TTC549 (cell line): Measurements from ENCODE around the gene ZNF555.
"Not testable (repeated sequence)": the region's sequence is repeated elsewhere in the genome, so short reads cannot be mapped to it uniquely, and the experiment has no call there.

Source experiments
- FAIRE-seq: peaks from 2 replicates; lab custom pipeline; 2012; peaks lifted over from hg19 to GRCh38; lab: Jason Lieb, UNC

ZNF555 gene

GRCh38 chr19:2840794-2841791 lies at the start of gene ZNF555:
TSS of gene ZNF555 (plus strand) at chr19:2841475. CDS start at chr19:2841573, 98 bp downstream.
- FAIRE-seq = peak; percentile 90

GRCh38 chr19:2791876-2792275 lies 49.4 kb upstream of the ZNF555 start:
- FAIRE-seq = no peak

- FAIRE-seq = not testable (repeated sequence)
Observed at GRCh38 chr19:2792666-2793065, 48.6 kb upstream of the ZNF555 start.

GRCh38 chr19:2793126-2793525 lies 48.1 kb upstream of the ZNF555 start:
- no peak for FAIRE-seq

- FAIRE-seq = no peak
Observed at GRCh38 chr19:2793577-2793976, 47.7 kb upstream of the ZNF555 start.

DNA sequence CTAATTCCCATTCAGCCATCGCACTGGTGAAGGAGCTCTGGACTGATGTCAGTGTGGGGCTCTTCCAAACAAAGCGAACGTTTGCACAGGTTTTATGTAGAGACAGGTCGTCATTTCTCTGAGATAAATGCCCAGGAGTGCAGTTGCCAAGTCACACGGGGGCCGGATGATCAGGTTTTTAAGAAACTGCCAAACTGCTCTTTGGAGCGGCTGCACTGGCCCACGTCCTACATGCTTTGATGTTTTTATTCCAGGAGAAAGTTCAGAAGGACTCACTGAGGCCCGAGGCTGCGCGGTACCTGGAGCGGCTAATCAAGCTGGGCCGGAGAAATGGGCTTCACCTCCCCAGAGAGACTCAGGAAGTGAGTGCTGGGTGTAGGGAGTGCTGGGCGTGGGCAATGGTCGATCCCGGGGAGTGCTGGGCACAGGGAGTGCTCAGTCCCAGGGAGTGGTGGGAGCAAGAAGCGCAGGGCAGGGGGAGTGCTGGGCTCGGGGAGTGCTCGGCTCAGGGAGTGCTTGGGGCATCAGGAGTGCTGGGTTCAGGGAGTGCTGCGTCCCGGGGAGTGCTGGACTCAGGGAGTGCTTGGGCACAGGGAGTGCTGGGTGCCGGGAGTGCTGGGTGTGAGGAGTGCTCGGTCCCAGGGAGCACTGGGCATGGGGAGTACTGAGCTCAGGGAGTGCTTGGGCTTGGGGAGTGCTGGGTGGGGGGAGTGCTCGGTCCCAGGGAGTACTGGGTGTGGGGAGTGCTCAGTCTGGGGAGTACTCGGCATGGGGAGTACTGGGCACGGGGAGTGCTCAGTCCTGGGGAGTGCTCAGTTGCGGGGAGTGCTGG lies 45.2 kb upstream of the ZNF555 start:
- FAIRE-seq = no peak

DNA sequence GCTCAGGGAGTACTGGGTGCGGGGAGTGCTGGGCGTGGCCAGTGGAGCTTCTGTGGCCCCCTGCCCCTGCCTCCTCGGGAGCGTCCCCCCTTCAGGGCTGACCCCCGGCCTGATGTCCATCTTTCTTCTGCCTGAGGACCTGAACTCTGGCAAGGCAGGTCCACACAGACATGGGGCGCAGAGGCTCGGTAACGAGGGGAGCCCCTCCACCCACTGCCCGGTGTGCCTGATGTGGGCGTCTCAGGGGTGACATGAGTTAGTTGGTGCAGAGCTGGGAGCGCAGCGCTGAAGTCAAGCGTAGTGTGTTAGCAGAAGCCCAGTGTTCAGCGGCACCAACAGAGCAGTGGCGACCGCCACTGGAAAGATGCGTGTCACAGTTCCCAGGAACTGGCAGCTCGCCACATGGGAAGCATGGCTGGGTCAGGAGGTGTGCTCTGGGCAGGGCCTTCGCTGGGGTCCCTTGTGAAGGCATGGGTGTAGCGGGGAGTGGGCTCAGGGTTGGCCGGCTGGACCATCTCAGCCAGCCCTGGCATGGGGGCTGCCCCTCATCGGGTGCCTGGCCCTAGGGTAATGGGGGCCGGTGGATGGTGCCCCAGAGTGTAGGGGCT lies 44.5 kb upstream of the ZNF555 start:
- no peak for FAIRE-seq

GRCh38 chr19:2797280-2797679 lies 44.0 kb upstream of the ZNF555 start:
- FAIRE-seq = no peak

- no peak for FAIRE-seq
Observed at GRCh38 chr19:2798158-2798685, 43.1 kb upstream of the ZNF555 start.

DNA sequence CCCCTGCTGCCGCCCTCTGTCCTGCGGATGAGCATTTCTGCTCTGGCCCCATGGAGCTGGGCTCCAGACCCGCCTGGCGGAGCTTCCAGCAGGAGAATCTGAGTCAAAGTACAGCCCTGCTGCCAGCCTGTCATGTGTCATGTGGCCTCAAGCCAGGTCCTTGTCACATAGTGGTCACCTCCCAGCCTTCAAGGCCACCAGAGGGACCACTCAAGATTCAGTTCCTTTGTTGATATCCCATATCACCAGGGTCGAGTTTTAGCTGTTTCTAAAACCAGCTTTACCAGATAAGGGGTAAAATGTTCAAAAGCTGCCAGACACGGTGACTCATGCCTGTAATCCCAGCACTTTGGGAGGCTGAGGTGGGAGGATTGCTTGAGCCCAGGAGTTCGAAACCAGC lies 42.5 kb upstream of the ZNF555 start:
- no peak for FAIRE-seq

DNA sequence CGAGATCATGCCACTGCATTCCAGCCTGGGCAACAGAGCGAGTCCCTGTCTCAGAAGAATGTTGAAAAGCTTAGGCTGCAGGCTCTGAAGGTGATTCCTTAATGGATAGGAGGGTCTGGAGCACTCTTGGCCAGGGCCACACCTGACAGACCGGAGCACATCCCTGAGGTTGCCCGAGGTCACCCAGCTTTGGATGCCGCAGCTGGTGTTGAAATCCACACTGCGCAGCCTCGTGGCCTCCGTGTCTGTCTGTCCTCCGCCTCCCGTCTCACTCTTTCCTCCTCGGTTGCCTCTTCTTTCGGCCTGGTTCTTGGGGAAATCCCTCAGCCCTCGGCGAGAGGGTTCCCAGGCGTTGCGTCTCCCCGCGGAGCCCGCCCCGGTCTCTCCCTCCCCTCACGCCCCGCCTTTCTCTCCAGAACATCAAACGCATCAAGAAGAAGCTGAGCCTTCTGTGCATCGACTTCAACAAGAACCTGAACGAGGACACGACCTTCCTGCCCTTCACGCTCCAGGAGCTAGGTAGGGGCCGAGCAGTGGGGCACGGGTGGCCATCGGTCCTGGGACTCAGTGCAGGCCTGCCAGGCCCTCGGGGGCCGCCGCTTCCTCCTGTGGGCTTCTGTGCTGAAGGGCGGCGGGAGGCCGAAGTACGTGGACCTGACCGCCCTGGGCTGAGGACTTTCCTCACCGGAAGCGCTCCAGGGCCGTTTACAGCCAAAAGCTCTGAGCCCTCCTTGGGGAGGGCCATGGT lies 41.8 kb upstream of the ZNF555 start:
- FAIRE-seq = no peak

GRCh38 chr19:2800506-2800905 lies 40.8 kb upstream of the ZNF555 start:
- FAIRE-seq = no peak

DNA sequence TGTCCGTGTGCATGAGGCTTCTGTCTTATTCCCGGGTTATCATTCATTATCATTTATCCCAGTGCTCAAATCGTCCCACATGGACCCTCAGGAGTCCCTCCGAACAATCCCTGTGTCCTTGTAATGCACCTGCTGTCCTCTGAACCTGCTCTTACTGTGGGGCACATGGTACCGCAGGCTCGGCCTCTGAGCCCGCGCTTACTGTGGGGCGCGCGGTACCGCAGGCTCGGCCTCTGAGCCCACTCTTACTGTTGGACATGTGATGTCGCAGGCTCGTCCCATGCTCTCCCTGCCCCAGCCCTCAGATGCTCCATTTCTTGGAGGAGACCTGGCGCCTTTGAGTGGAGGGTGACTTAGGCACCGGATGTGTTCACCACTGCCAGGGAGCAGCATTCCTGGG lies 38.4 kb upstream of the ZNF555 start:
- no peak for FAIRE-seq

GRCh38 chr19:2803486-2804155 lies 37.7 kb upstream of the ZNF555 start:
- FAIRE-seq = no peak

- FAIRE-seq = no peak
Observed at GRCh38 chr19:2804156-2805004, 36.9 kb upstream of the ZNF555 start.

- FAIRE-seq = no peak
Observed at GRCh38 chr19:2805261-2805900, 35.9 kb upstream of the ZNF555 start.

DNA sequence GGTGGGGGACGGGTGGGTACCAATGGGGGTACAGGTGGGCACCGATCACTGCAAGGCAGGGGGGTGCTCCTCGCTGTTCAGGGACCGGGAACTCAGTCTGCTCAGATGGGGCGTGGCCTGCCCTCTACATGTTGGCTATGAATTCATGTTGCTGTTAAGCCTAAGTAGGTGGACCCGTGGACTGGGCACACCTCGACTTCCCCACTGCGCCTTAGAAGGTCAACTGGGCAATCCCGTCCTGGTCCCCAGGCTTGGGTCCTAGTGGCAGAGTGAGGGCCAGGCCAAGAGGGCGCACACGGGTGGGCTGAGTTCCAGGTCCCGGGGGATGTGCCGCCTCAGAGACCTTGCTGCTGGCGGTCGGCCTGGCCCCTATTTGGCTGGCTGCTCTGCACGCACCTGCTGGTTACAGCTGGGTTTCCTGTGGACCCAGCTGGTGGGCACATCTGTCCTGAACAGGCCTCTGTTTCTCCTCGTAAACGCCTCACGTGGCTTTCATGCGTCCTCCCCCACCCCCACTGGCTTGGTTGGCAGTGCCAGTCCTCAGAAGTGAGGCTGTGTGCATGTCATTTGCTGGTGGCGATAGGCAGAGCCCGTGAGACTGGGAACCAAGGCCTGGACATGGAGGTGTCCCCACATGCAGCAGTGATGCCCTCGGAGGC lies 35.2 kb upstream of the ZNF555 start:
- no peak for FAIRE-seq

- FAIRE-seq = no peak
Observed at GRCh38 chr19:2806736-2807378, 34.4 kb upstream of the ZNF555 start.
